CD8-positive, alpha-beta memory T cell (primary cell): Measurements from ENCODE around the gene CMSS1. TPM values are rescaled to one million over a fixed set of nuclear protein-coding genes. Genes with fewer than 3 reads are reported as not detected.

Source experiments
- CTCF ChIA-PET: fragments of 350-600 bp; sonication (Branson Sonifier 250); formaldehyde crosslinking; loops from one replicate; lab custom pipeline; 2021; ENCODE audit warnings: antibody characterized with exemption; lab: Charles Lee
- POLR2A ChIA-PET: fragments of 350-600 bp; sonication (Branson Sonifier 250); formaldehyde crosslinking; loops from one replicate; lab custom pipeline; 2021; ENCODE audit warnings: antibody characterized with exemption; lab: Charles Lee
- DNase-seq, 5 donors: peaks; one replicate each; pipeline versions ENCODE4 v3.0.0 to v3.0.0-alpha.2; 2020 to 2022; ENCODE audit warnings: mixed read lengths in 1 of 5
- H3K27ac ChIP-seq: one replicate; pipeline ENCODE4 v1.7.0; 2013; ENCODE audit warnings: low read depth, mild to moderate bottlenecking, low read length, moderate library complexity
- H3K27me3 ChIP-seq: 2 replicates; pipeline ENCODE4 v1.7.0; 2013; ENCODE audit warnings: low read length, mild to moderate bottlenecking; ENCODE audit not compliant: insufficient read depth, poor library complexity, severe bottlenecking
- H3K36me3 ChIP-seq: 2 replicates; pipeline ENCODE4 v1.7.0; 2013; ENCODE audit warnings: mild to moderate bottlenecking, low read length, moderate library complexity; ENCODE audit not compliant: insufficient read depth
- H3K4me1 ChIP-seq: 2 replicates; pipeline ENCODE4 v1.7.0; 2013; ENCODE audit warnings: mild to moderate bottlenecking, low read length, moderate library complexity; ENCODE audit not compliant: insufficient read depth
- H3K4me3 ChIP-seq: 2 replicates; pipeline ENCODE4 v1.7.0; 2013; ENCODE audit warnings: mild to moderate bottlenecking, low read length
- H3K9me3 ChIP-seq: 2 replicates; pipeline ENCODE4 v1.7.0; 2013; ENCODE audit warnings: mild to moderate bottlenecking, low read length
- H3K27ac Mint-ChIP-seq, 8 donors: one replicate each; pipeline ENCODE4 v1.8.0; 2020 to 2021; ENCODE audit warnings: mixed read lengths in 8 of 8, mild to moderate bottlenecking in 6 of 8, inconsistent platforms in 3 of 8, moderate library complexity in 3 of 8
- H3K27me3 Mint-ChIP-seq, 2 donors: one replicate each; pipeline ENCODE4 v1.8.0; 2020 to 2021; ENCODE audit warnings: mixed read lengths in 2 of 2, mild to moderate bottlenecking in 1 of 2, moderate library complexity in 1 of 2
- H3K36me3 Mint-ChIP-seq, 3 donors: one replicate each; pipeline ENCODE4 v1.8.0; 2020 to 2021; ENCODE audit warnings: mixed read lengths in 3 of 3, inconsistent platforms in 1 of 3, mild to moderate bottlenecking in 1 of 3
- H3K4me1 Mint-ChIP-seq, 3 donors: one replicate each; pipeline ENCODE4 v1.8.0; 2020 to 2021; ENCODE audit warnings: mixed read lengths in 3 of 3, inconsistent platforms in 1 of 3, mild to moderate bottlenecking in 1 of 3
- H3K4me3 Mint-ChIP-seq, 7 donors: one replicate each; pipeline ENCODE4 v1.8.0; 2020 to 2021; ENCODE audit warnings: mixed read lengths in 7 of 7, mild to moderate bottlenecking in 6 of 7, moderate library complexity in 4 of 7, inconsistent platforms in 2 of 7
- H3K9me3 Mint-ChIP-seq, 5 donors: one replicate each; pipeline ENCODE4 v1.8.0; 2020 to 2022; ENCODE audit warnings: mixed read lengths in 5 of 5, mild to moderate bottlenecking in 3 of 5, moderate library complexity in 2 of 5, inconsistent platforms in 1 of 5
- polyA plus RNA-seq: library from polyadenylated mRNA; unstranded; fragments of 300-500 nt; fragmentation: Illumina TruSeq; gene quantifications from one replicate; pipeline ENCODE4 v1.2.3, GENCODE V29; 2021
- total RNA-seq, 2 experiments: library from RNA; stranded (reverse); gene quantifications; one replicate each; pipeline ENCODE4 v1.2.3, GENCODE V29; 2021

CMSS1 gene
- total and polyA plus RNA-seq, 3 experiments from 2014 or later: 16.8 to 143 (median 140) TPM

- Mint-ChIP-seq H3K4me1 (no peaks in the 10 kb centered on the region), H3K27me3 (no peaks in the 10 kb centered on the region), H3K9me3 (no peaks in the 10 kb centered on the region), H3K27ac (no peak overlapping the region), H3K4me3 (no peak overlapping the region), H3K36me3 (peaks cover 0 to 4% (median 2%) of the 10 kb centered on the region in 3 donors)
- Histone ChIP-seq H3K27me3 (no peaks in the 10 kb centered on the region), H3K4me1 (no peaks in the 10 kb centered on the region), H3K27ac (no peak overlapping the region), H3K9me3 (no peaks in the 10 kb centered on the region), H3K4me3 (no peak overlapping the region), H3K36me3 (no peaks in the 10 kb centered on the region)
- ChIA-PET CTCF (no interaction called here), POLR2A (no interaction called here)
- no peak for DNase-seq
Measured at GRCh38 chr3:100032243-100032642, 214.6 kb downstream of the CMSS1 start.

GRCh38 chr3:100033184-100033583 lies 215.5 kb downstream of the CMSS1 start:
- Mint-ChIP-seq H3K4me3 (no peak overlapping the region), H3K36me3 (peaks cover 0 to 4% (median 2%) of the 10 kb centered on the region in 3 donors), H3K27ac (no peak overlapping the region), H3K4me1 (no peaks in the 10 kb centered on the region), H3K27me3 (no peaks in the 10 kb centered on the region), H3K9me3 (no peaks in the 10 kb centered on the region)
- Histone ChIP-seq H3K9me3 (no peaks in the 10 kb centered on the region), H3K4me3 (no peak overlapping the region), H3K4me1 (no peaks in the 10 kb centered on the region), H3K27me3 (no peaks in the 10 kb centered on the region), H3K27ac (no peak overlapping the region), H3K36me3 (no peaks in the 10 kb centered on the region)
- POLR2A ChIA-PET: no interaction called here
- CTCF ChIA-PET: no interaction called here
- no peak for DNase-seq

GRCh38 chr3:100033903-100034471 lies 216.3 kb downstream of the CMSS1 start:
- Mint-ChIP-seq H3K9me3 (no peaks in the 10 kb centered on the region), H3K4me1 (no peaks in the 10 kb centered on the region), H3K27ac (no peak overlapping the region), H3K36me3 (peaks cover 0 to 4% (median 2%) of the 10 kb centered on the region in 3 donors), H3K4me3 (no peak overlapping the region), H3K27me3 (no peaks in the 10 kb centered on the region)
- H3K4me3 ChIP-seq: no peak overlapping the region
- ChIA-PET POLR2A (no interaction called here), CTCF (no interaction called here)
- no peak for DNase-seq
- H3K4me1 ChIP-seq: no peaks in the 10 kb centered on the region
- H3K9me3 ChIP-seq: no peaks in the 10 kb centered on the region
- H3K27me3 ChIP-seq: no peaks in the 10 kb centered on the region
- no peak overlapping the region for H3K27ac ChIP-seq
- no peaks in the 10 kb centered on the region for H3K36me3 ChIP-seq

- H3K4me1 Mint-ChIP-seq: no peaks in the 10 kb centered on the region
- no peaks in the 10 kb centered on the region for H3K27me3 Mint-ChIP-seq
- Histone ChIP-seq H3K27ac (no peak overlapping the region), H3K4me3 (no peak overlapping the region), H3K4me1 (no peaks in the 10 kb centered on the region), H3K36me3 (no peaks in the 10 kb centered on the region), H3K27me3 (no peaks in the 10 kb centered on the region), H3K9me3 (no peaks in the 10 kb centered on the region)
- CTCF ChIA-PET: no interaction called here
- POLR2A ChIA-PET: no interaction called here
- H3K9me3 Mint-ChIP-seq: no peaks in the 10 kb centered on the region
- no peak for DNase-seq
- peaks cover 0 to 1% (median 0%) of the 10 kb centered on the region in 3 donors for H3K36me3 Mint-ChIP-seq
- H3K27ac Mint-ChIP-seq: no peak overlapping the region
- no peak overlapping the region for H3K4me3 Mint-ChIP-seq
Measured at GRCh38 chr3:100039075-100039474, 221.4 kb downstream of the CMSS1 start.

GRCh38 chr3:100040451-100041225 lies 223.0 kb downstream of the CMSS1 start:
- Histone ChIP-seq H3K27me3 (no peaks in the 10 kb centered on the region), H3K27ac (no peak overlapping the region), H3K36me3 (no peaks in the 10 kb centered on the region), H3K4me3 (no peak overlapping the region), H3K9me3 (no peaks in the 10 kb centered on the region), H3K4me1 (no peaks in the 10 kb centered on the region)
- no peak for DNase-seq
- ChIA-PET CTCF (no interaction called here), POLR2A (no interaction called here)
- Mint-ChIP-seq H3K4me1 (no peaks in the 10 kb centered on the region), H3K9me3 (no peaks in the 10 kb centered on the region), H3K36me3 (peaks cover 0 to 1% (median 0%) of the 10 kb centered on the region in 3 donors), H3K4me3 (no peak overlapping the region), H3K27me3 (no peaks in the 10 kb centered on the region), H3K27ac (no peak overlapping the region)

- H3K9me3 ChIP-seq: no peaks in the 10 kb centered on the region
- CTCF ChIA-PET: no interaction called here
Measured at GRCh38 chr3:100041328-100041749, 223.7 kb downstream of the CMSS1 start.

GRCh38 chr3:100042166-100042981 lies 224.7 kb downstream of the CMSS1 start:
- peaks cover 0 to 1% (median 0%) of the 10 kb centered on the region in 3 donors for H3K36me3 Mint-ChIP-seq
- Histone ChIP-seq H3K4me3 (no peak overlapping the region), H3K9me3 (no peaks in the 10 kb centered on the region), H3K4me1 (no peaks in the 10 kb centered on the region), H3K36me3 (no peaks in the 10 kb centered on the region), H3K27ac (no peak overlapping the region), H3K27me3 (no peaks in the 10 kb centered on the region)
- DNase-seq: no peak
- POLR2A ChIA-PET: no interaction called here
- CTCF ChIA-PET: no interaction called here
- H3K9me3 Mint-ChIP-seq: no peaks in the 10 kb centered on the region
- no peaks in the 10 kb centered on the region for H3K27me3 Mint-ChIP-seq
- H3K4me3 Mint-ChIP-seq: no peak overlapping the region
- no peak overlapping the region for H3K27ac Mint-ChIP-seq
- peaks cover 3 to 10% (median 9%) of the 10 kb centered on the region in 3 donors for H3K4me1 Mint-ChIP-seq

More at GRCh38 chr3:100041328-100041749, 223.7 kb downstream of the CMSS1 start:
- no peak overlapping the region for H3K27ac Mint-ChIP-seq
- H3K9me3 Mint-ChIP-seq: no peaks in the 10 kb centered on the region
- H3K27me3 Mint-ChIP-seq: no peaks in the 10 kb centered on the region
- no peak for DNase-seq
- Histone ChIP-seq H3K27me3 (no peaks in the 10 kb centered on the region), H3K4me3 (no peak overlapping the region), H3K4me1 (no peaks in the 10 kb centered on the region), H3K36me3 (no peaks in the 10 kb centered on the region), H3K27ac (no peak overlapping the region)
- POLR2A ChIA-PET: no interaction called here
- peaks cover 0 to 1% (median 0%) of the 10 kb centered on the region in 3 donors for H3K36me3 Mint-ChIP-seq
- peaks cover 0 to 2% (median under 1%) of the 10 kb centered on the region in 3 donors for H3K4me1 Mint-ChIP-seq
- H3K4me3 Mint-ChIP-seq: no peak overlapping the region

GRCh38 chr3:100043271-100043670 lies 225.6 kb downstream of the CMSS1 start:
- H3K36me3 Mint-ChIP-seq: peaks cover 0 to 1% (median 0%) of the 10 kb centered on the region in 3 donors
- POLR2A ChIA-PET: no interaction called here
- peaks cover 7 to 15% (median 14%) of the 10 kb centered on the region in 3 donors for H3K4me1 Mint-ChIP-seq
- H3K4me3 ChIP-seq: no peak overlapping the region
- no peaks in the 10 kb centered on the region for H3K36me3 ChIP-seq
- DNase-seq: no peak
- no peaks in the 10 kb centered on the region for H3K4me1 ChIP-seq
- no peak overlapping the region for H3K27ac Mint-ChIP-seq
- CTCF ChIA-PET: no interaction called here
- no peaks in the 10 kb centered on the region for H3K9me3 ChIP-seq
- H3K4me3 Mint-ChIP-seq: no peak overlapping the region
- peaks cover 0 to 1% of the 10 kb centered on the region in 2 donors for H3K27me3 Mint-ChIP-seq
- H3K27me3 ChIP-seq: no peaks in the 10 kb centered on the region
- no peaks in the 10 kb centered on the region for H3K9me3 Mint-ChIP-seq
- no peak overlapping the region for H3K27ac ChIP-seq
